Type B pancreatic cell (in vitro differentiated cells): ENCODE results near the gene CEL. TPM values are rescaled to one million over a fixed set of nuclear protein-coding genes. Genes with fewer than 3 reads are reported as not detected.

ENCODE experiments used
- DNase-seq: peaks from one replicate; pipeline ENCODE4 v3.0.0; 2021; ENCODE audit warnings: mixed read lengths; ENCODE audit not compliant: unreplicated experiment; ENCODE audit errors: extremely low spot score
- H3K27ac Mint-ChIP-seq: 2 replicates; pipeline ENCODE4 v1.8.0; 2021; ENCODE audit warnings: mild to moderate bottlenecking, mixed read lengths
- H3K27me3 Mint-ChIP-seq: 2 replicates; pipeline ENCODE4 v1.8.0; 2021; ENCODE audit warnings: mixed read lengths
- H3K36me3 Mint-ChIP-seq: 2 replicates; pipeline ENCODE4 v1.8.0; 2021; ENCODE audit warnings: mixed read lengths
- H3K4me1 Mint-ChIP-seq: one replicate; pipeline ENCODE4 v1.8.0; 2021; ENCODE audit warnings: mixed read lengths; ENCODE audit not compliant: unreplicated experiment
- H3K4me3 Mint-ChIP-seq: 2 replicates; pipeline ENCODE4 v1.8.0; 2021; ENCODE audit warnings: mild to moderate bottlenecking, mixed read lengths
- H3K9me3 Mint-ChIP-seq: 2 replicates; pipeline ENCODE4 v1.8.0; 2021; ENCODE audit warnings: mixed read lengths
- total RNA-seq: library from RNA; stranded (reverse); gene quantifications from 2 replicates; pipeline ENCODE4 v1.2.1, GENCODE V29; 2021; ENCODE audit warnings: low replicate concordance
- TF ChIP-seq, protein P1 (sequence below): fragments of 200-600 bp; sonication (generic); conservative IDR thresholded peaks from 2 replicates; pipeline ENCODE4 v1.5.0; 2021; ENCODE audit warnings: antibody characterized with exemption, mild to moderate bottlenecking

CEL gene
- total RNA-seq, 1 donor from 2014 or later: 4.9 TPM

DNA sequence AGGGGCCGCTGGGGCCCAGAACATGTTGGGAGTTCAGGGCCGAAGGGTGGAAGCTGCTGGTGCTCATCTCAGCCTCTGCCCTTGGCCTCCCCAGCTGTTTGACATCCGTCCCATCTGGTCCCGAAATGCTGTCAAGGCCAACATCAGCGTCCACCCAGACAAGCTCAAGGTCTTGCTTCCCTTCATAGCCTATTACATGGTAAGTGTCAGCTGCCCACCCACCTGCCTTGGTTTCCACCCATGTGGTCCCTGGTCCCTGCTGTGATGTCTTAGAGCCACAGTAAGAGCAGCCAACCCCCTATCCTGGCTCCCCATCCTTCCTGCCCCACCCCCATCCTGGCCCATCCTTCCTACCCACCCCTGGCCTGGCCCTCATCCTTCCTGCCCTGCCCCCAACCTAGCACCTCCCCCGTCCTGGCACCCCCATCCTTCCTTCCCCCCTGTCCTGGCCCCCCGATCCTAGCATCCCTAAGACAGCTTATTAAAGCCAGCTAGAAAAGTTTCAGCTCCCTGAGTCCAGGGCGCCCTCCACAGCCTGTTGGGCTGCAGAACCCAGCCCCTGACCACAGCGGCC is 9.7 kb upstream of the CEL start:
- Mint-ChIP-seq H3K9me3 (no peaks in the 10 kb centered on the region), H3K27me3 (no peaks in the 10 kb centered on the region), H3K27ac (no peak overlapping the region), H3K36me3 (peaks cover 8% of the 10 kb centered on the region), H3K4me3 (no peak overlapping the region), H3K4me1 (no peaks in the 10 kb centered on the region)
- TF ChIP-seq, protein P1, sequence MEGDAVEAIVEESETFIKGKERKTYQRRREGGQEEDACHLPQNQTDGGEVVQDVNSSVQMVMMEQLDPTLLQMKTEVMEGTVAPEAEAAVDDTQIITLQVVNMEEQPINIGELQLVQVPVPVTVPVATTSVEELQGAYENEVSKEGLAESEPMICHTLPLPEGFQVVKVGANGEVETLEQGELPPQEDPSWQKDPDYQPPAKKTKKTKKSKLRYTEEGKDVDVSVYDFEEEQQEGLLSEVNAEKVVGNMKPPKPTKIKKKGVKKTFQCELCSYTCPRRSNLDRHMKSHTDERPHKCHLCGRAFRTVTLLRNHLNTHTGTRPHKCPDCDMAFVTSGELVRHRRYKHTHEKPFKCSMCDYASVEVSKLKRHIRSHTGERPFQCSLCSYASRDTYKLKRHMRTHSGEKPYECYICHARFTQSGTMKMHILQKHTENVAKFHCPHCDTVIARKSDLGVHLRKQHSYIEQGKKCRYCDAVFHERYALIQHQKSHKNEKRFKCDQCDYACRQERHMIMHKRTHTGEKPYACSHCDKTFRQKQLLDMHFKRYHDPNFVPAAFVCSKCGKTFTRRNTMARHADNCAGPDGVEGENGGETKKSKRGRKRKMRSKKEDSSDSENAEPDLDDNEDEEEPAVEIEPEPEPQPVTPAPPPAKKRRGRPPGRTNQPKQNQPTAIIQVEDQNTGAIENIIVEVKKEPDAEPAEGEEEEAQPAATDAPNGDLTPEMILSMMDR: no peak
- DNase-seq: no peak

DNA sequence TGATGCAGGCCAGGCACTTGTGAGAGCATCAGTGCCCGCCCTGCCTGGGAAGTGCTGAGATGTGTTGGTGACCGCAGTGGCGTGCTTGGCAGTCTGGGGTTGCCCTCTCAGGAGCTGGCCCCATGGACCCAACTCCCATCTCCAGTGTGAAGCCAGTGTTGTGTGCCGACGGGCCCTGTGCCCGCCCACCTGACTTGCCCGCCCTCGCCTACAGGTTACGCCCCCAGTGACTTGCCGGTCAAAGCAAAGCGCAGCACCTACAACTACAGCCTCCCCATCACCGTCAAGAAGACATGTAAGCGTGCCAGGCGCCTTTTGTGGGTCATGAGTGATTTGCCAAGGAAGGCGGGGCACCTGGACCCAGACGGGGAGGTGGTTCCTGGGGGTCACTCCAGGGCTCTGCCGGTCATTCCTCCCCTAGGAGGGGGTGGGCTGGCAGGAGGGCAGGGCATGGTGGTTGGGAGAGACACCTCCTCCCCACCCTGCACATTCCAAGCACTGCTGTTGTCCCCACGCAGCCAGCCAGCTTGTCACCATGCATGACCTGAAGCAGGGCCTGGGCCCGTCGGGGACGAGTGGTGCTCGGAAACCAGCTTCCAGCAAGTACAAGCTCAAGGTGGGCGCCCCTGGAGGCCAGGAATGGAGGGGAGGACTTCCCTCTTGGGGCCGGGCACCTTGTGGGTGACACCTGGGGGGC is 7.4 kb upstream of the CEL start:
- no peak overlapping the region for H3K27ac Mint-ChIP-seq
- H3K4me1 Mint-ChIP-seq: peaks cover under 1% of the 10 kb centered on the region
- no peak overlapping the region for H3K4me3 Mint-ChIP-seq
- H3K27me3 Mint-ChIP-seq: no peaks in the 10 kb centered on the region
- H3K36me3 Mint-ChIP-seq: peaks cover 12% of the 10 kb centered on the region
- TF ChIP-seq, protein P1: no peak
- no peaks in the 10 kb centered on the region for H3K9me3 Mint-ChIP-seq
- no peak for DNase-seq

DNA sequence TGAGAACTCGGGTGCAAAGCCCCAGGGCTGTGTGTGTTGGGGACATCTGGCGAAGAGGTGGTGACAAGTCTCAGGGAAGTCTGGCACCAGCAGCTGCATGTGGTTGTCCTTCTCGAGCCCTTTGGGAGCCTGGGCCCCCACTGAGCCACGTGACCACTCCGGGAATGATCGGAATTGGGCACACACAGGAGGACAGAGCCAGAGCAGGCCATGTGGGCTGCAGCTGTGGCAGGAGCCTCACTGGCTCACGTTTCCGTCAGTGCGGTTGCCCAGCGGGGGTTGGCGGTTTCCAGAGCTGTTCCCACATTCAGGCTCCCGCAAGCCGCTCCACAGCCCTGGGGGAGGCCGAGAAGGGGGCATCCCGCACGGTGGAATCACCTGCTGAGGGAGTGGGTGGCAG is 6.8 kb upstream of the CEL start:
- TF ChIP-seq, protein P1: no peak
- Mint-ChIP-seq H3K4me1 (peaks cover 6% of the 10 kb centered on the region), H3K4me3 (no peak overlapping the region), H3K27me3 (no peaks in the 10 kb centered on the region), H3K36me3 (peaks cover 12% of the 10 kb centered on the region), H3K9me3 (no peaks in the 10 kb centered on the region), H3K27ac (no peak overlapping the region)
- no peak for DNase-seq

DNA sequence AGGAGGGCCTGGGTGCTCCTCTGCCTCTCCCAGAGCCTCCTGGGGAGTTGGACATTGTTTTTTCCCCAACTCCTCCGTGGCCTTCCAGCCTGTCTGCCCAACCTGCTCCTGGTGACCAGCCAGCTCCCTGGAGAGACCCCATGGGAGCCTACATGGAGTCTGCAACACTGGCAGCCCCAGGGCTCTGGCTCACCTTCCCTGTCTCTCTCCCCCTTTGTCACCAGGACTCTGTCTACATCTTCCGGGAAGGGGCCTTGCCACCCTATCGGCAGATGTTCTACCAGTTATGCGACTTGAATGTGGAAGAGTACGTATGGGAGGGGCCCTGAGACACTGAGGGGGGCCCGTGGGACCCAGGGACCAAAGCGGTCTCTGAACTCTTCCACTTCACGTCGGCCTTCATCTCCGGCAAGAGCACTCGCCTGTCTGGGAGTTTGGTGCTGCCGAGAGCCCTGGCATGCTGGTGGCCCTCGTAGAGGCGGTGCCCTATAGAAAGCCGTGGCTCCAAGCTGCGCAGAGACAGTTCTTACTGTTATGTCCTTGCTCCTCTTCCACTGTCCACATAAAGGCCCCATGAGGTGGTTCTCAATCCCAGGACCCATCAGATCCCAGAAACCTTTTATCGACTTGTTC is 5.9 kb upstream of the CEL start:
- TF ChIP-seq, protein P1: no peak
- H3K9me3 Mint-ChIP-seq: no peaks in the 10 kb centered on the region
- H3K36me3 Mint-ChIP-seq: peaks cover 12% of the 10 kb centered on the region
- no peaks in the 10 kb centered on the region for H3K27me3 Mint-ChIP-seq
- peak overlapping the region; percentile 16 for H3K27ac Mint-ChIP-seq
- peaks cover 10% of the 10 kb centered on the region for H3K4me1 Mint-ChIP-seq
- no peak overlapping the region for H3K4me3 Mint-ChIP-seq
- no peak for DNase-seq

DNA sequence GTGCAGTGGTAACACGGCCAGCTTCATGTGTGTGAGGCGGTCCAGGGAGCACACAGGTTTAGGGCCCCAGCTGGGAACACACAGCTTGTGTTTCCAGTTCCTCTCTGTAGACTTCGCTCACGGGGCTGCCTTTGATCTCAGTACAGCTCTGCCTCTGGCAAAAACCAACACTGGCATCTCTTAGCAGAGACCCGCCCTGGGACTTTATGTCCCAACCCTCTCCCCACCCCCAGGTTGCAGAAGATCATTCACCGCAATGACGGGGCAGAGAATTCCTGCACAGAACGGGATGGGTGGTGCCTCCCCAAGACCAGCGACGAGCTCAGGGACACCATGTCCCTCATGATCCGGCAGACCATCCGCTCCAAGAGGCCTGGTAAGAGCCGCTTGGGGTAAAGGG is 5.2 kb upstream of the CEL start:
- no peaks in the 10 kb centered on the region for H3K9me3 Mint-ChIP-seq
- H3K36me3 Mint-ChIP-seq: peaks cover 12% of the 10 kb centered on the region
- H3K27me3 Mint-ChIP-seq: no peaks in the 10 kb centered on the region
- TF ChIP-seq, protein P1: no peak
- DNase-seq: no peak
- peaks cover 10% of the 10 kb centered on the region for H3K4me1 Mint-ChIP-seq
- H3K4me3 Mint-ChIP-seq: no peak overlapping the region
- peak overlapping the region; percentile 16 for H3K27ac Mint-ChIP-seq
